GM19455 (cell line): ENCODE data around the gene FOXS1.

Source experiments
- ATAC-seq: cut with Tn5 transposase; IDR thresholded peaks from one replicate; pipeline ENCODE4 v1.9.1; 2021; ENCODE audit not compliant: unreplicated experiment

FOXS1 gene

DNA sequence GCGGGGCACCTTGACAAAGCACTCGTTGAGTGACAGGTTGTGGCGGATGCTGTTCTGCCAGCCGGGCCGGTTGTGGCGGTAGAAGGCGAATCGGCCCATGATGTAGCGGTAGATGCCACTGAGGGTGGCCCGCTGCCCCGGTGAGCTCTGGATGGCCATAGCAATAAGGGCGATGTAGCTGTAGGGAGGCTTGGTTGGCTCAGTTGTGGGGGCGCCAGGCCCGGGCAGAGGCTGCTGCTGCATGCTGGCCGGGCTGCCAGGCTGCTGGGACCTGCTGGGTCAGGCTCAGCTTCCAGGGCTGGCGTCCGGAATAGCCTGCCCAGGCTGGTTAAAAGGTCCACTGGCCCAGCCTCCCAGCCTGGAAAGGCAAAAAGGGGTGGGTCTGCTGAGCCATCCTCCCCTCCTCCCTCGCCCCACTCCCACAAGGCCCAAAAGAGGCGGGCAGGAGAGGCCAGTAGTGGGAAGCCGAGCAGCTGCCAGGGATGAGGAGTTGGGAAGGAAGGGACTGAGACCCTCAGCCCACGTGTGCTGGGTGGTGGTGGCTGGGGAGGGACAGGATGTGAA is at the start of gene FOXS1:
TSS of gene FOXS1 (minus strand) at position 305 of the 564 bp plus-strand sequence. CDS start at position 243, 62 bp downstream.
- no peak for ATAC-seq

DNA sequence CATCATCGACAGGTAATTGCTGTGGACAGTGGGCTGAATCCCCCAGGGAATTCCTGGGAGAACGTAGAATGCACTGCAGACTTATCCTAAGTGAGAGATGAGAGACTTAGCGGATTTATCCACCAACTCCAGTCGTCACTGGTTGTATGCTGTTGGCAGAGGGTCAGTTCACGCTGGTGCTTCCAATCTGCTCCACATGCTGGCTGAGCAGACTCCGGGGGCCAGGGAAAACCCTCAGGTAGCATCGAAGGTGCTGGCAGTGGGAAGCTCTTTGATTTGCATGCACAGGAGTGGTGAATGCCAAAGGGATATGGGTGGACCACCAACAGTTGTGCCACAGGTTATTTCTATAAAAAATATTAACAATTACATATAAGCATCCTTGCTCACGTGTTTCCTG is 45.2 kb upstream of the FOXS1 start:
- ATAC-seq = no peak

DNA sequence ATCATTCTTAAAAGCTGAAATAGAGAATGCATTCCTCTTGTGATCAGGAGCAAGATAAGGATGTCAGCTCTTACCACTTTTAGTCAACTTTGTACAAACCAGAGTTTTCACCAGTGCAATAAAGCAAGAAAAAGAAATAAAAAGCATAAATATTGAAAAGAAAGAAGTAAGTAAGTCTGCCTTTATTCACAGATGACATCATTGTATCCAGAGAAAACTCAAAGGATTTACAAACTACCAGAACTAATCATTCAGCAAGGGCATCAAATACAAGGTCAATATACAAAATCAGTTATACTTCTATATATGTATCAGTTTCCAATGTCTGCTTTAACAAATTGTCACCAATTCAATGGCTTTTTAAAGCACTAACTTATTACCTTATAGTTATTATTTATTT is 38.4 kb upstream of the FOXS1 start:
- no peak for ATAC-seq

DNA sequence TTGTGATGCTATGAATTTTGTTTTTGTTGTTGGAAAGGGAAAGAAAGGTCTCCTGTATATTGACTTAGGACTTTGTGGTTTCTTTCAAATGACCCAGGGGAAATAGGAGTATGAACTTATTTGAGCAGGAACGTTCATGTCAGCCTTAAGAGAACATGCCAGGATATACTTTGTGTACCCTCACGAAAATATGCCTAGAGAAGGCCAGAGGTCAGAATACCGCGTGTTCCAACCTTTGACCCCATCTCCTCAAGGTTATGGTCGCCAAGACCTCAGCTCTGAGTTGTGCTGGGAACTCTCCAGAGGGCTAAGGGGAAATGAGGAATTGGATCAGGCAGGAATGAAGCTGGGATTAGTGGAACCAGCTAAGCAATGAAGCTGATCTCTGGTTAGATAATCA is 36.5 kb upstream of the FOXS1 start:
- no peak for ATAC-seq

DNA sequence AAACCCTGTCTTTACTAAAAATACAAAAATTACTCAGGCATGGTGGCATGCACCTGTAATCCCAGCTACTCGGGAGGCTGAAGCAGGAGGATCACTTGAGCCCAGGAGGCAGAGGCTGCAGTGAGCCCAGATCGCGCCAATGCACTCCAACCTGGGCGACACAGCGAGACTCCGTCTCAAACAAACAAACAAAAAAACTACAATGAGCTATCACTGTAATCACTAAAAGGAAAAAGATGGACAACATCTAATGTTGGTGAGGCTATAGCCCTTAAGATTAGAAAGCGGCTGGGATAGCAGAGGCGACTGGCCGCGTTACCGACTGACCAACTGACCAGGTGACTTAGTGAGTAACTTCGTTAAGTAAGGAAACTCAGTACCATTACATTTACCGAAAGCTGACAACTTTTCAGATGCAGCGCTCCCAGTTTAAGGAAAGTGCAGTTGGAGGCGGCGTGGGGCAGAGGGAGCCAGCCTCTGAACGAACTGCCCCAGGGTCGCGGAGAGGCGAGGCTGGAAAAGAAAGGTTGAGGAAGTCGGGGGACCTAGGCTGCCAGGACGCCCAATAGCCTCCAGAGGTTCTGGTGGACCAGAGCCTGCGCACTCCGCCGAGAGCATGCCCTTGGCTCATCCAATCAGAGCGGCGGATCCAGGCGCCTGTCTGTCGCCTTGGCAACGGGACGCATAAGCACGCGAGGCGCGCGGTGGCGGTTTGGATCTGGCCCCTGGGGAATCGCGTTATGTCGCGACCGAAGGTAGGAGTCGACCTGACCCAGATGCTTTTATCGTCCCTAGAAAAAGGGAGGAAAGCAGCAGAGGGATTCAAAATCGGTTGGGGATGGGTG is 34.0 kb upstream of the FOXS1 start:
- peak; percentile 51 for ATAC-seq

DNA sequence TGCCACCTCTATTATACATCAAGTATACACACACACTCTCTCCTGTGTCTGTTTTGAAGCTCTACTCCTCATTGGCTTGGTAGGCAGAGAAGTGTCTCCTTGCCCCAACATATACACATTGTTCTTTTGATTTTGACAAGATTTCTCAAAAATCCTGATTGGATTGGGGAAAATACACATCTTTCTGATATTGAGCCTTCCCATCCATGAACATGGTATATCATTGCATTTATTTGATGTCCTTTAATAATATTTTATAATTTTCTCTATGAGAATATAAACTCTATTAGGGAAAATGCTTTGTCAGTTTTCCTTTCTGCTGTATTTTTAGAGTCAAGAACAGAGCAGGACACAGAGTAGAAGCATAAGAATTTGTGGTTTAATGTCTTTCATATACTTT is 32.3 kb upstream of the FOXS1 start:
- ATAC-seq = no peak

DNA sequence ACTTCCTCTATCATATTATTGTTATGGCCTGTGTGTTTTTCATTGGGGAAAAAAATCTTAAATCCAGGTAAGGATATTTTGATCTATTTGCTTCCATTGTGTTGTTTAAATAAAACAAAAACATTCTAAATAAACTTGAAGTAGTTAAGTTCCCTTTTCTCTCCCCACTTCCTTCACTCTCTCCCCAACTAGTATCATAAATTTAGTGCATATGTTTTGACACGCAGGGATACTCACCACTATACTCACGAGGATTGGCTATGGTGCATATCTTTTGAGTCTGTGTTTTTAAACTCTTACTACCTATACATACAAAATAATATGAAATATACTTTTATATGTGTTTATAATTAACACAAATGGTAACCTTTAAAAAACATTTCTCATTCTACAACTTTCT is 30.3 kb upstream of the FOXS1 start:
- ATAC-seq = no peak

DNA sequence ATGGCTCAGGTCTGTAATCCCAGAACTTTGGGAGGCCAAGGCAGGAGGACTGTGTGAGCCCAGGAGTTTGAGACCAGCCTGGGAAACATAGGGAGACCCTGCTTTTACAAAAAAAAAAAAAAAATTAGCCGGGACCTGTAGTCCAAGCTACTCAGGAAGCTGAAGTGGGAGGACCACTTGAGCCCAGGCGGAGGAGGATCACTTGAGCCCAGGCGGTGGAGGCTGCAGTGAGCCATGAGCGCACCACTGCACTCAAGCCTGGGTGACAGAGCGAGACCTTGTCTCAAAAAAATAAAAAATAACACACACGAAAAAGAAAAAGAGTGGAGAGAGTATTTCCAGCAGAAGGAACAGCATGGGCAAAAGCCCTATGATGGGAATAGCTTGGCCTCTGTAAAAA is 27.0 kb upstream of the FOXS1 start:
- no peak for ATAC-seq

DNA sequence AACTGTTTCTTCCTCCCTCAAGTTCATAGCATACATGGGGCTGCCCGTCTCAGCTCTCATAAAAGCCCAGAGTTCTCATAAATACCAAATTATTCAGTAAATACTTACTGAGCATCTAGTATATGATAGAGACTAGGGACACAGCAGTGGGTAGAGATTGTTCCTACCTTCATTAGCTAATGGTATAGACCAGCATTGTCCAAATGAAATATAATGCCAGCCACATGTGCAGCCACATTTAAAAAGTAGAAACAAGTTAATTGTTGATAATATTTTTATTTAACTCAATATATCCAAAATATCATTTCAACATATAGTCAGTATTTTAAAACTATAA is 26.2 kb upstream of the FOXS1 start:
- ATAC-seq = no peak

DNA sequence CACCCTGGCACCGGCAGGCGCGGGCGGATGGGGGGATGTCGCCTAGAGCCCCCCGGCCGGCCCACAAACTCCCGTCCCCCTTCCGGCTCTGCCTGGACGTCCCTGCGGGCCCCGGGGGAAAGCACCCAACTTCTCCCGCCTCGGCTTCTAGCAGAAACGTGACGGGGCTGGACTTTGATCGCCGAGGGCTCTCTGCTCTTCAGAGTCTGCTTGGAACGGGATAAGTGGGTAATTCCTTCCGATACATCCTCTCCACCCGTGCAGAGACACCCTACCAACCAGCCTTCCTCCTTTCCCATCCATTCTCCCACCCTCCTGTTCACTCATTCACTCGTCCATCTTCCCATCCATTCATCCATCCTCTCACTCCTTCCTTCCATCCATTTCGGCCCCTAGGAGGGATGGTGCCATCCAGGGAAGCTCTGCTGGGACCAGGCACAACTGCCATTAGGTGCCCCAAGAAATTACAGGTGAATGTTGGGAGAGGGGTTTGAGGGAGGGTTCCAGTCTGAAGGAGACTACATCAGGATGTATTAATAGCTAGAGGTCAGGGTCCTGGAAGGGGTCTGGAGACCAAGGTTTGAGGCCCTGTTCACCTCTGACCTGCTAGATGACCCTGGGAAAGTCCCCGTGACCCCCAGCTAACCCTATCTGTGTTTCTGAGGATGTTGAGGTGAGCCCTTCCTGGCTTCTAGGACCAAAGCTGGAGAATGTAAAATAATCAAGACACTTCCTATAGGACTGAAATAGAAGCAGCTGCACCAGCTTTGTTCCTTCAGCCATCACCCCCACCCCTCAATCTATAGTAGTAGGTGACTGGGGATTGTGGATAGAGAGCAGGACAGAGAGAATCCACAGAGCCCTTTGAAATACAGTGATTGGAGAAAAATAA is 25.6 kb upstream of the FOXS1 start:
- ATAC-seq = no peak

DNA sequence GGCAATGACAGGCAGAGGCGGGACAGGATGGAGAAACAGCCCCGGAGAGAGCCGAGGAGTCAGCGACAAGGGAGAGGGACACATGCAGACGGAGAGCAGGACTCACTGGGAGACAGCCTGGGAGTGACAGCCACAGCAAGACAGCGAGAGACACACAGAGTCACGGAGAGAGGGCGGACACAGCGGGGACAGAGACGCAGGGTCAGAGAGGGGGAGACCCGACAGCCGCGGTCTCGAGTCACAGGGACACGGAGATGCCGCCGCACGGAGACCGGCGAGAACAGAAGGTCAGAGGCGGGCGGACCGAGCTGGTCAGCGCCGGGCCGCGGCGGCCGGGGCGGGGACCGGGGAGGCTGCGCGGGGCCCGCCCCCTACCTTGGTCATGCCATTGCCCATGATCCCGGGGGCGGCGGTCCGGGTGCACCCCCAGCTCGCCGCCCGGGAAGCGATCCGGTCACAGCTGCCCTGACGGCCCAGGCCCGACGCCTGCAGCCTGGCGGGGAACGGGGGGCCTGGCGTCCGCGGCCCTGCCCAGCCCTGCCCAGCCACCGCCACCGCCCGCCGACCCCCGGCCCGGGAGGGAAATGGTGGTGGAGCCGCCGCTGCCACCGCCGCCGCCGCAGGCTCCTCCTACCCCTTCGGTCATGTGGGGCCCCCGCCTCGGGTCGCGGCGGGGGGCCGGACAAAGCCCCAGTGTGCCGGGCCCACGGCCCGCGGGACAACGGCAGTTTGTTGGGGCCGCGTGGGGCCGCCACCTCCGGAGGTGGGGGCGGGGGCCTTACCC is 24.7 kb upstream of the FOXS1 start, which contains the start of the genes DUSP15 and TTLL9:
TSS of gene DUSP15 (minus strand) at position 586 of the 784 bp plus-strand sequence. CDS start at position 396, 190 bp downstream.
TSS of gene TTLL9 (plus strand) at position 693 of the 784 bp plus-strand sequence. CDS start 493 bp downstream, outside the sequence.
- ATAC-seq = no peak

DNA sequence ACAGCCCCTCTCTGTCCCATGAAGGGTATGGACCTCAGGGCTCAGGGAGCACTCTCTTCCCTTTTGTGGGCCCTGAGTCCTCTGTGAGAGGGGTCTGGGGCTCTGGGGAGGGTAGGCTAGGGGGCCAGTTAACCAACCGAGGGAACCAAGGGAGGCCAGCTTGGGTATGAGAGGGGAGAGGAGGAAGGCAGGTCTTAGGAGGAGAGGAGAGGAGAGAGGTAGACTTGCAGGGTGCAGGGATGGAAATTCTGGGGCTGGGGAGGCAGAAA is 24.2 kb upstream of the FOXS1 start:
- no peak for ATAC-seq

DNA sequence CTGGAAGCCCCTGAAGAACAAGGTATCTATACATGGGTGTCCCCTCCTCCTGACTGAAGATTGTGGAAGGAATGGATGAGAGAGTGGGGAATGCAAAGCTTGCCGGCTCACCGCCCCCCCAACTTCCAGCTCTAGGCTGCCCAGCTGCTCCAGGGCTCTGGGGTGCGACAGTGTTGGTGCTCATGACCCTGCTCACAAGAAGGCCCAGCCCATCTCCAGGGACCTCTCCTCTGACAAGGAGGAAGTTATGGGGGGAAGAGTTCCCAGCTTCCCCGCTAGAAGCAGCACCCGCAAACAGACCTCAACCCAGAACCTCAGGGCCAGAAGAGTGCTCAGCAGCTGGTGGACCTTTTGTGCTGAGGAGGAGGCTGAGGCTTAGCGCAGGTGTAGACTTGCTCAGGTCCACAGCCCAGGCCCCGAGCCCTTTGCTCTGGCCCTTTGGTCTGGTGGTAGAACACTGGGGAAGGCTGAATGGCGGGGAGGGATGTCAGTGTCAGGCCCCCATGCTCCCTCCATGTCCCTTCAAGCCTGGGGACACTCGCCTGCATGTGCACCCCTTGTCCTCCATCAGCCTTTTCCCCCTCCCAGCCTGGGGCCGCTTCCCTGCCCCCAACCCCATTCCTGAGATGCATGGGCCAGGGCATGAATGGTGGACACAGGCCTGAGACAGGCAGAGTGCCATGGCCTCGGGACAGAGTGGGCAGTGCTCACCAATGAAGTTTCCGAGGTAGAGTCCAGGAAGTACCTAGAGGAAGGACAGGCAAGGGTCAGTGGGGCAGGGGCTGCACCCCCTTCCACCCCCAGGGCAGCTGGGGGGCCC is 23.7 kb upstream of the FOXS1 start:
- no peak for ATAC-seq

DNA sequence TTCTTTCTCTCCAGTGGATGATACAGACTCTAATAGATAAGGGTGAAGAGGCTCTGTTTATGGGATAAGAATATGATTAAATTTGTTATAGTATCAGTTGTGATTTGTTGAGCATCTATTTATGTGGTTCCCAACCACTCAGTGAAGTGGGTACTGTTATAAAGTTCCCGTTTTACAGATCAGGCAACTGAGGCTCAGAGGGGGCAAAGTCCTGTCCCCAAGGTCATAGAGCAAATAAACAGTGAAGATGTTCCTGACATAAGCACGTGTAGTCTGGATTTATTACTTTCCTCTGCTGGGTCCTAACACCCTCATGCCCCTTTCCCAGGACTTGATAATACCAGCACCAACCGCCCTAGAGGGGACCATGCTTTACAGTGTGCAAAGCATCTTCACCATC is 20.8 kb upstream of the FOXS1 start:
- no peak for ATAC-seq

DNA sequence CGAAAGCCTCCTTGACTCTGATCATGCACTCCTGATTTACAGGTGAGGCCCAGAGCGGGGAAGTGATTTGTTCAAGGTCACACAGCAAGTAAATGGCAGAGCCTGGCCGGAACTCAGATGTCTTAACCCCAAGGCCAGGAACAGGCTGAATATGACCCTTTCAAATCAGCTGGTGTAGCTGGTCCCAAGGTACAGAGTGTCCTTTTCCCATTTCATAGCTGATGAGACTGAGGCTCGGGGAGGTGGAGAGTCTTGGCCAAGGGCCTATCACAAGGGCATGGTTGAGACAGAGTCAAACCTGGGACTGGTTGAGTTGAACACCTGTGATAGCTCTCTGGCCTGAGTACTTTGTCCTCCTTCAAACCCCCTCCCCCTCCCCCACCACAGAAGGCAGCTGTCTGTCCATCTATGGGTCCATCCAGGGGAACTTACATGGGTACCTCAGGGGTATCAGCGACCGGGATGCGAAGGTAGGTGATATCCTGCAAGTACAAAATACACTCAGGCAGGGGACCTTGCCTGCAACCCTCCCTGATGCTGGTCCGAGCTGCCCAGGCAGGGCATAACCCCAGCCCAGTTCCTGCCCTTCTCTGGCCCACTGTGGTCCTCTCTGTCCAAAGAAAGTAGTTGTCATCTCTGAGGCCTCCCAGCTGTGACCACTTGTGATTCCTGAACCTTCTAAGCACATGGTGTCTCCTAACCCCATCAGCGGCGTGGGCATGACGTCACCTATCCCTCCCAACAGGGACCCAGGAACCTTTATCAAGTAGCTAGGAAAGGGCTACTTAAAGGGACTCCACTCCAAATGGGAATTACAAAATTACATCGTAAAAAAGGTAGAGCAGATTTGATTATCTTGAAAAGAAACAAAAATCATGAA is 19.4 kb upstream of the FOXS1 start:
- no peak for ATAC-seq

DNA sequence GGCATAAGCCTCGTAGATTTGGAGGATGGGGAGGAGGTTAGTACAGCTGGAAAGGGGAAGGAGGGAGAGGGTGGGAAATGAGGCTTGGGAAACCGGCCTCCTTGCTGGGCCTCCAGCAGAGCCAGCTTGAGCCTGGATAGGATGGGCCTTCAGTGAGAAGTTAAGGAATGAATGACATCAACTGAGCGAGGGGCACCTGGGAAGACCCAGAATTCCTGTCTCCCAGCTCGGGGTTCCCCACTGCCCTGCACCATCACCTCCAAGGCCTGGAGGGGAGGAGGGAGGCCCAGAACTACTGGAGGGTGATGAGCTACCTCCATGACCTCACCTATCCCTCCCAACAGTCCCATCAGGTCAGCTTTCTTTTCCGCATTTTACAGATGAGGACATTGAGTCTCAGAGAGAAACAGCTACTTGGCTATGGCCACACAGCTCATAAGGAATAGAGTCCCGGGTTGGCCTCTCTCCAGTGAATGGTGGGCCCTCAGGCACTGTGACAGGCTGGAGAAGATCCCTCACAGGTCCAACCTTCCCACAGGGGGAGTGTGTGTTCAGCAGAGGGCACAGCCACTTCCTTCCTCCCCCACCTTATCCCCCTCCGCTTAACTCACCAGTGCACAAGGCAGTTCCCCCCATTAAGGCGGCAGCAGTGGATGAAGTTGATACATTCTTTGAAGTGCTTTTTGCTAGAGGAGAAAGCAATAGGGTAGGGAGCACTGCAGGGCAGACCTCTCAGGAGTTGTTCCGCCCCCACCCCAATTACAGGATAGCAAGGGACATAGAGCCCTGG is 18.1 kb upstream of the FOXS1 start:
- ATAC-seq = no peak

DNA sequence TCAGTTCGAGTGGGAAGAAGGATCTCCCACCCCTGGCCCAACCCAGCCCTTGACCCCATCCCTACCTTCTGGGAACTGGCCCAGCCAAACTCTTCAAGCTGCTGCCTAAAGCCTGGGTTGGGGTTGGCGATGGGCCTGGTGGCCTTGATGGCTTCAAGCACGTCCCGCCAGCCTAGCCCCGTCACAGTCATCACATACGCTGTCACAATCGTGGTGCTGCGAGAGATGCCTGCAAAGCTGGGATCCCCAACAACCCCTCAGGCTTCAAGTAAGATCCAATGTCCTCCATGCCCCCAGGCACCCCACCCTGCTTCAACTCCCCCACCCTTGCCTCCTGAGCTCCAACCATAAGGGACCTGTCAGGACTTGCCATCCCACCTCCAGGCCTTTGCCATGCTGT is 17.1 kb upstream of the FOXS1 start:
- ATAC-seq = no peak

DNA sequence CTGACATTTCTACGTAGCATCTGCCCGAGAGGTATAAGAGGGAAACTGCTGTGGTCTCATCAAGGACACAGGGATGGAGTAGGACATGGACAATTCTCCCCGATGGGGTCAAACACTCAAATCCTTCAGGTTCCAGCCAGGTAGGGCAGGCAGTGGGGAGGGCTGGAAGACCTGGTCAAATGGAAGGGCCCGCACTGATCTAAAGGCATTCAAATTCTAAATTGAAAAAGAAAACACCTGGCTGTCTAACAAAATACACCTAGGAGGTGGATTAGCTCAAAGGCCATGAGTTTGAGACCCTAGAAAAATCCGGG is 16.7 kb upstream of the FOXS1 start:
- ATAC-seq = no peak
